Neutrophil (primary cell): ENCODE measurements around the gene MARCHF2.

Experiments
- H3K27ac ChIP-seq: fragments of 200-600 bp; sonication (generic); 2 replicates; pipeline ENCODE4 v1.5.1; 2016; ENCODE audit warnings: mild to moderate bottlenecking, moderate library complexity
- H3K27me3 ChIP-seq: fragments of 200-600 bp; sonication (generic); 2 replicates; pipeline ENCODE4 v1.6.0; 2016; ENCODE audit warnings: mild to moderate bottlenecking
- H3K36me3 ChIP-seq: fragments of 200-600 bp; sonication (generic); 2 replicates; pipeline ENCODE4 v1.5.1; 2017
- H3K4me1 ChIP-seq, 2 experiments: fragments of 200-600 bp in 1 of 2; sonication (generic) in 1 of 2; 1 replicate in 1 of 2; 2 replicates in 1 of 2; pipeline versions ENCODE4 v1.5.1 to v1.6.1; 2013 to 2016; ENCODE audit warnings: low read depth in 1 of 2, low read length in 1 of 2, mild to moderate bottlenecking in 1 of 2, moderate library complexity in 1 of 2; ENCODE audit not compliant: control insufficient read depth in 1 of 2, insufficient read depth in 1 of 2
- H3K4me3 ChIP-seq, 2 experiments: fragments of 200-600 bp in 1 of 2; sonication (generic) in 1 of 2; 1 replicate in 1 of 2; 2 replicates in 1 of 2; pipeline ENCODE4 v1.5.1; 2013 to 2016; ENCODE audit warnings: low read depth in 1 of 2, low read length in 1 of 2, mild to moderate bottlenecking in 1 of 2, moderate library complexity in 1 of 2
- H3K9me3 ChIP-seq: fragments of 200-600 bp; sonication (generic); 2 replicates; pipeline ENCODE4 v1.5.1; 2016
- TF ChIP-seq, protein P1 (sequence below): fragments of 200-600 bp; sonication (generic); IDR thresholded peaks from 2 replicates; pipeline ENCODE4 v1.5.1; 2016; ENCODE audit warnings: antibody characterized with exemption

Gene MARCHF2

DNA sequence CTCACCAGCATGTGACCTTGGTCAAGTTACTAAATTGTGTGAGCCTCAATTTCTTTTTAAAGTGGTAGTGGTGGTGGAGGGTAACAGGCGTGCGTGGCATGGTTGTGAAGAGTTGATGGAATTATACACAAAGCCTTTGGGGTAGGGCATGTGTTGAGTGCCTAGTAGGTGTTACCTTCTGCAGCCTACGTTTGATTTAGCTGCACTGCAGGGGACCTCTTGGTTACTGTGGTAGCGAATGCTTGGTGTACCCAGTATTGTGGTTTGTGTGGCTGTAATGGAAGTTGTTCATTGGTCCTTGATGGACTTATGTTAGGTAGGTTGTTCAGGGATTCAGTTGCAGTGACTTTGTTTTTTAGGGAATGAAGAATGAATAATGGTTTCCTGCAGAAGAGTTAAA is 64.8 kb downstream of the MARCHF2 start:
- H3K36me3 ChIP-seq, result peaks cover 55% of the 10 kb centered on the region
- TF ChIP-seq, protein P1, sequence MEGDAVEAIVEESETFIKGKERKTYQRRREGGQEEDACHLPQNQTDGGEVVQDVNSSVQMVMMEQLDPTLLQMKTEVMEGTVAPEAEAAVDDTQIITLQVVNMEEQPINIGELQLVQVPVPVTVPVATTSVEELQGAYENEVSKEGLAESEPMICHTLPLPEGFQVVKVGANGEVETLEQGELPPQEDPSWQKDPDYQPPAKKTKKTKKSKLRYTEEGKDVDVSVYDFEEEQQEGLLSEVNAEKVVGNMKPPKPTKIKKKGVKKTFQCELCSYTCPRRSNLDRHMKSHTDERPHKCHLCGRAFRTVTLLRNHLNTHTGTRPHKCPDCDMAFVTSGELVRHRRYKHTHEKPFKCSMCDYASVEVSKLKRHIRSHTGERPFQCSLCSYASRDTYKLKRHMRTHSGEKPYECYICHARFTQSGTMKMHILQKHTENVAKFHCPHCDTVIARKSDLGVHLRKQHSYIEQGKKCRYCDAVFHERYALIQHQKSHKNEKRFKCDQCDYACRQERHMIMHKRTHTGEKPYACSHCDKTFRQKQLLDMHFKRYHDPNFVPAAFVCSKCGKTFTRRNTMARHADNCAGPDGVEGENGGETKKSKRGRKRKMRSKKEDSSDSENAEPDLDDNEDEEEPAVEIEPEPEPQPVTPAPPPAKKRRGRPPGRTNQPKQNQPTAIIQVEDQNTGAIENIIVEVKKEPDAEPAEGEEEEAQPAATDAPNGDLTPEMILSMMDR, result no peak

DNA sequence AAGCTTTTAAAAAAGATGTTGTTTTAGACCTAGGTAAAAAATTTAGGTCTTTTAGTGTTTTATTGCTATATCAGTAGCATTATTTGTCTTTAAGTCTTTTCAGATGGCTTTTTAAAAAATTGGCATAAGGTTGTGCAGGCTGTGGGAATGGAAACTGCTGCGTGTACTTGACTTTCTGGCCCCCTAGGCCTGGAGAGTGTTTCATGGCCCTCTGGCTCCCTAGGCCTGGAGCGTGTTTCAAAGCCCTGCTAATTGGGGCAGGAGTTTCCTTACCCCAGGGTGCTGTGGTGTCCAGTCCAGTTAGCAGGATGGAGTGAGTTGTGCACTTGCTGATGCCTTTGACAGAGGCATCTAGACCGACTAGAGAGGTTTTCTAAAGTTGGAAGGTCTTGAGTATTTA is 65.5 kb downstream of the MARCHF2 start:
- H3K36me3 ChIP-seq, result peaks cover 63% of the 10 kb centered on the region
- H3K4me1 ChIP-seq, result peaks cover 7 to 11% of the 10 kb centered on the region in 2 experiments
- H3K4me3 ChIP-seq, result no peak overlapping the region
- no peaks in the 10 kb centered on the region for H3K9me3 ChIP-seq
- TF ChIP-seq, protein P1, result no peak
- H3K27ac ChIP-seq, result no peak overlapping the region
- no peaks in the 10 kb centered on the region for H3K27me3 ChIP-seq

More for the DNA sequence above, 64.8 kb downstream of the MARCHF2 start:
- Histone ChIP-seq H3K27ac (peak overlapping the region; percentile 9), H3K4me1 (peaks cover 6 to 12% of the 10 kb centered on the region in 2 experiments), H3K4me3 (no peak overlapping the region), H3K27me3 (no peaks in the 10 kb centered on the region), H3K9me3 (no peaks in the 10 kb centered on the region)

DNA sequence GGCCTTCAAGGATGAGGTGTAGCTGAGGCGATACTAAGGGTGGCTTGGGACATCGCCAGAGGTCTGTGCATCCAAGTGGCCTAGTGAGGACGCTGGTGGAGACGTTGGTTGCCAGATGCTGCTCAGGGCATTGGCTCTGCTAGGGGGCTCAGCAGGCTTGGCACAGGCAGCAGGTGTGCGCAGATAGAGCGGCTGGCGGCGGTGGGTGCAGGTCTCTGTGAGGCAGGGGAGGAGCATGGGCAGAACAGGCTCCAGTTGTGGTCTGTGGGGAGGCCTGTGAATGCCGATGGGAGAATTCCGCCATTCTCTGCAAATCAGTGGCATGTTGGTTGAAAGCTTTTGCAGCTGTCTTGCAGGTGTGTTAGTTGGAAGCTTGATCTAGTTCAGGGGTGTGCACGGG is 68.1 kb downstream of the MARCHF2 start:
- Histone ChIP-seq H3K9me3 (no peaks in the 10 kb centered on the region), H3K4me1 (peaks cover 31% of the 10 kb centered on the region in 2 experiments), H3K4me3 (no peak overlapping the region), H3K27ac (peak overlapping the region; percentile 50), H3K27me3 (no peaks in the 10 kb centered on the region), H3K36me3 (peaks cover 56% of the 10 kb centered on the region)
- TF ChIP-seq, protein P1, result no peak

DNA sequence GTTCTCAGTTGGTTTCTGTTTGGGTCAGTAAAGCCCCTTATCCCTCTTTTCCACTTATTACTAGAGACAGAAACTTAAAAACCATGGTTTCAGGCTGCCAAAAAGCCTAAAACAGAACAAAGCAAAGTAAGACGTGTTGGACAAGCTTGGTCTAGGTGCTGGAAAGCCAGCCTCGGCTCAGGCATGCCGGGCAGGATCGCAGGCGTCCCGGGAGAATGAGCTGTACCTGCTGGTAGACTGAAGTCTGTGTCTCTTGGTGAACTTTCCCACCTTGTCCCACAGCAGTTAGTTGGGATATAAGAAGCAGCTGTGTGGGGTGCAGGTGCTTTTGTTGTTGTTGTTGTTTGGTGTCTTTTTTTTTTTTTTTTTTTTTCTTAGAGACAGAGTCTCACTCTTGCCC is 68.5 kb downstream of the MARCHF2 start:
- no peaks in the 10 kb centered on the region for H3K27me3 ChIP-seq
- no peaks in the 10 kb centered on the region for H3K9me3 ChIP-seq
- peaks cover 56% of the 10 kb centered on the region for H3K36me3 ChIP-seq
- peak overlapping the region; percentile 50 for H3K27ac ChIP-seq
- peaks cover 35% of the 10 kb centered on the region in 2 experiments for H3K4me1 ChIP-seq
- no peak overlapping the region for H3K4me3 ChIP-seq
- TF ChIP-seq, protein P1, result no peak

DNA sequence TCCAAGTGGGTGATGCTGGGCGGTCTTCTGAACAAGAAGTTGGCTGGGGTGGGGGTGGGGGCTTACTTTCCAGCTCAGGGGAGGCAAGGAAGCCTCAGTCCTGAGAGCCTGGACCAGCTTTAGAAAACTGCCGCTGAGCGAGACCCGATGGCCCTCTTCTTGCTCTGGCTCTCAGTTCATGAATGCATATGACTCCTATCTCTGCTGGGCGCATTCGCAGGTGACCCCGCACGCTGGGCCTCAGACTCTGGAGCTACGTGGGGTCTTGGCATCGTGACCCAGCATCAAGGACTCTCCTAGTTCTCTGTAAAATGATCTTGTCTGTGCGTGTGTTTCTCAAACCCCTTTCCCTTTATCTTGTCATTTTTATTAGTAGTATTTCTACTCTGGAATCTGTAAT is 69.6 kb downstream of the MARCHF2 start:
- Histone ChIP-seq H3K4me1 (peaks cover 46% of the 10 kb centered on the region in 2 experiments), H3K27me3 (no peaks in the 10 kb centered on the region), H3K36me3 (peaks cover 49% of the 10 kb centered on the region), H3K9me3 (no peaks in the 10 kb centered on the region), H3K4me3 (no peak overlapping the region), H3K27ac (peak overlapping the region; percentile 98)
- TF ChIP-seq, protein P1, result no peak

DNA sequence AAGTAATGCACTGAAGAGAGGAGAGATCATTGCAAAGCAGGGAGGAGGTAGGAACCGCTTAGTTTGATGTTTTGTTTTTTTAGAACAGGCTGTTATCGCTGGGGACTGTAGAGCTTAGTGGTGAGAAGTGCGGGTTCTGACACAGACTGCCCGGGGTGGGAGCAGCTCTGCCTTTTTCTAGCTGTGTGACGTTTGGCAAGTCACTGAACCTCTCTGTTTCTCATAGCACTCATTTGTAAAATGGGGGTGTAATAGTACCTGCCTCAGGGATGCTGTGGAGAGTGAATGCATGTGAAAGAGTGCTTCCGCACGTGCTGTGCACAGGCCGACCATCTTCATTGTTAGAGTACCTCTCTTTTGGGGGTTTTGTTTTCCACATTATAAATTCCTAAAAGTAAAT is 70.1 kb downstream of the MARCHF2 start:
- H3K4me1 ChIP-seq, result peaks cover 51% of the 10 kb centered on the region in 2 experiments
- no peaks in the 10 kb centered on the region for H3K27me3 ChIP-seq
- H3K9me3 ChIP-seq, result no peaks in the 10 kb centered on the region
- H3K4me3 ChIP-seq, result no peak overlapping the region
- H3K36me3 ChIP-seq, result peaks cover 44% of the 10 kb centered on the region
- H3K27ac ChIP-seq, result peak overlapping the region; percentile 98
- TF ChIP-seq, protein P1, result no peak
